NCI-H1092 treated with DMSO at 0.1 percent for 48 hours (cell line): ENCODE results near the gene CUX1.
"Not testable (repeated sequence)": the region's sequence is repeated elsewhere in the genome, so short reads cannot be mapped to it uniquely, and the experiment has no call there.

ENCODE experiments used
- DNase-seq: peaks from one replicate; lab custom pipeline; 2025; lab: John Stamatoyannopoulos, UW

Gene CUX1

DNA sequence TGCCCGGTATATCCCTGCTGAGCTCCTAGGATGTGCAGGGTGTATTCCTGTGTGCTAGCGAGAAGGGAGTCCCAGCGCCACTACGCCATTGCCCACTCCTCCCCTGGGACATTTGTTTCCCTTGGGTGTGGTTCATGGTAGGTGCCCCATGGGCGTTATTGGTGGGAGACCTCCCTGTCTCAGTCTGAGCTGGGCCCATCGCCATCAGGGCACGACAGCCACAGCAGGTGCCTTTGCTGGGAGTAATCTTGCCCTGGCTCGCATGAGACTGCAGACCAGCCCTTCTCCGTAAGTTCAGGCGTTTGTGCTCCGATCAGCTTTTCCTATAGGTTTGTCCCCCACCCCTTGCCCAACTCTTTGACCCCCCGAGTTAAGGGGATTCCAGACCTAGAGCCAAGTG is 332.0 kb downstream of the CUX1 start:
- DNase-seq = no peak

- DNase-seq = no peak
Measured at GRCh38 chr7:102150266-102150665, 332.8 kb downstream of the CUX1 start.

- DNase-seq = no peak
Measured at GRCh38 chr7:102152672-102153598, 335.5 kb downstream of the CUX1 start.

DNA sequence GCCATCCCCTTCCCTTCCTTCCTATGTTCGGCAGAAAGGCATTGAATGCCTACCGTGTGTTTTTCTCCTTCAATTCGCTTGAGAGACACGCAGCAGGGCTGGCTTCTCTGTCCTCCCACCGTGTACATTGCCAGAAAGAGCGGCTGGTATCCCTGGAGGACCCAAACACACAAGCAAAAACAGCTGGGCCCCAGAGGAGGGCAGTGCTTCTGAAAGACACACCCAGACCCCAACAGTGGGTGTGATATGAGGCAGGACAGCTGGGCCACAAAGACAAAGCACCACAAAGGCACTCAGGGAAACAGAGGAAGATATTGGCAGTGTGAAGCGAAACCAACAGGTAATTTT is 336.1 kb downstream of the CUX1 start:
- DNase-seq = no peak

DNA sequence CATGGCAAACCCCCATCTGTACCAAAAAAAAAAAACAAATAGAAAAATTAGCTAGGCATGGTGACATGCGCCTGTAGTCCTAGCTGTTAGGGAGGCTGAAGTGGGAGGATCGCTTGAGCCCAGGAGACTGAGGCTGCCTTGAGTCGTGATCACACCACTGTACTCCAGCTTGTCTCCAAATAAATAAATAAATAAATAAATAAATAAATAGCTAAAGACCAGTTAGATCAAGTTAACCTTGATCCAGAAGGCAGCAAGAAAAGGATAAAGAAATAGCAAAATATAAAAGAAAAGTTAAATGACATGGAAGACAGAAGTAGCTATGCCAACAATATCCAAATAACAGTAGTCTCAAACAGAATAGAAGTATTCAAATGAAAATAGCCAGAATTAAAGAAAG is 337.0 kb downstream of the CUX1 start:
- no peak for DNase-seq

- no peak for DNase-seq
Measured at GRCh38 chr7:102155821-102156441, 338.5 kb downstream of the CUX1 start.

GRCh38 chr7:102156867-102157266 is 339.4 kb downstream of the CUX1 start:
- no peak for DNase-seq

- DNase-seq = no peak
Measured at GRCh38 chr7:102165136-102165535, 347.7 kb downstream of the CUX1 start.

- no peak for DNase-seq
Measured at GRCh38 chr7:102167254-102167653, 349.8 kb downstream of the CUX1 start.

DNA sequence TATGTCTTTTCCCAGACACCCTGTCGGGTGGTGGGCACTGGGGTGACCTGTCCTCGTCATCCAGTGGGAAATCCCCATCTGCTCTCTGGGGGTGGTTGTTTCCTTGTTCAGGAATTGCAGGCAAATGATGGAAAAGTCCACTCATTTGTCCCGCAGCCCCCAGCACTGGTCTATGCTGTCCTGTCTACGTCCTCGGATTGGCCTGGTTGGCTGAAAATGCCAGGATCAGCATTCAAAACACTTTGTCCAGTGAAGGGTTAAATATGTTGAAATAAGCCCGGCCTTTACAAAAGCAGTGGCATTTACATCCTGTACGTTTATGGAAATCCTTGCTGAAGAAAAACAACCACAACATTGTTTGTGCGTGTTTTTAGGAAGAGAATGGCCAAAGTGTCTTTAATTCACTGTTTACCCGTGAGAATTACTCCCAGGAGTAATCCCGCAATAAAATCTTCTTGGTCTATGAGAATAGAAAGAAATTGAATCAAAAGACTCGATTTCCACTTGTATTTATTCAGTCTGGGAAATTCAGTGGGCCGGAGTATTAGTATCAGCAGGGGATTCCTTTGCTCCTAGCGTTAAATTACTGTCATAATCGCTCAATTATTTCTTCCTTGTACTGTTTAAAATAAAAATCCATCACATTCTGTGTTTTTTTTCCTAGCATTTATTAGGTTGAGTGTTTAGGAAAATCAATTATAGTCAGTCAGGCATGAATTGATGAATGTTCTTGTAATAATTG is 352.4 kb downstream of the CUX1 start:
- DNase-seq = no peak

DNA sequence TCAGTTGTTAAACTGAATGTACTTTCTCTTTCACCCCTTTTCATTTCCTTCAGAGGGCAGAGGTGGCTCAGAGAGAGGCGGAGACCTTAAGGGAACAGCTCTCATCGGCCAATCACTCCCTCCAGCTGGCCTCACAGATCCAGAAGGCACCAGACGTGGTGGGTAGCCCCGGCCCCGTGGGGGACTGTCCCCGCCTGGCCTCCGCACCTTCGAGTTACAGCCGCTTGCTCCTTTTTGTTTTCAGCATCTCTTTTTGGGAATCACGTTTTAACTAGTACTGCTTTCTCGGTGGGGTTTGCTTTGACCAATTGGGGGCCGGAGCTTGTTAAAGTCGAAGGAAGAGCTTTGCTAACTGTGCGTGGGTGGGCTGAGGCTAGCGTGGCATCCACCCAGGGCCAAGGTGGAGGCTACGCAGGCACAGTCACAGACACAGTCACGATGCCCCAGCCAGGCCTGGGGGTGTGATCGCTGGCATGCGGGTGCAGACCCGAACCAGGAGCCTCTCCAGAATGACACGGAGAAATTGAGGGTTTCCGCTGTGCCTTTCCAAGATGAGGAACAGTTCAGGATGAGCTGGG is 353.1 kb downstream of the CUX1 start:
- DNase-seq = no peak

- DNase-seq = no peak
Measured at GRCh38 chr7:102173669-102174068, 356.2 kb downstream of the CUX1 start.

DNA sequence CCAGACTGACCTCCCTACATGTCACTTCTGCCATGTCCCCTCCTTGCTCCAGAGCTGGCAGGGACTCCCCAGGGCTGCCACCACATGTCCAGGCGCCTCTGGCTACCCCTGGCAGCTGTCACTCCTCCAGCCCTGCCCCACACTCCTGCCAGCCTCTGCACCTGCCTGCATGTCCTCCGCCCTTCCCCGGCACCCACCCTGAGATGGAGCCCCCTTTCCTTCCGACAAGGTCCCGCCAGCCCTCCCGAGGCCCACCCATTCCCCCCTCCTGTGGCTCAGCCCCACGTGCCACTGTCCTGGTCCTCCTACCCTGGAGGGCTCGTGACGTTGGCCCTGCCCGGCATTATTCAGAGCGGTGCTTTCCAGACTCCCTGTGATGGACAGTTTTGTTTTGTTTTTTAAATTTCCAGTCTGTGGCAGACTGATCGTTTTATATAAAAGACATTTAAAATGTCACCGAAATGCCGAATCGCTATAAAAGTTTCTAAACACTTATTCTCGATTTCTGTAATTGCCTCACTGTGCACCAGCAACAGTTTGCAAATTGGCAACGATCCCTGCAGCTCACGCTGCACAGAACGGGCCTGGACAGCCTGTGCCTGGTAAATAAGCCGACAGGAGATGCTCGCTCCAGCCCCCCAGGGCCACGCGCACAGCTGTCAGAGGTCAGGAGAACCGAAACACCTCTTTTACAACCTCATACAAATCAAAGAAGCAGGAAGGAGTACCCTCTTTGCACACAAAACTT is 358.2 kb downstream of the CUX1 start:
- no peak for DNase-seq

DNA sequence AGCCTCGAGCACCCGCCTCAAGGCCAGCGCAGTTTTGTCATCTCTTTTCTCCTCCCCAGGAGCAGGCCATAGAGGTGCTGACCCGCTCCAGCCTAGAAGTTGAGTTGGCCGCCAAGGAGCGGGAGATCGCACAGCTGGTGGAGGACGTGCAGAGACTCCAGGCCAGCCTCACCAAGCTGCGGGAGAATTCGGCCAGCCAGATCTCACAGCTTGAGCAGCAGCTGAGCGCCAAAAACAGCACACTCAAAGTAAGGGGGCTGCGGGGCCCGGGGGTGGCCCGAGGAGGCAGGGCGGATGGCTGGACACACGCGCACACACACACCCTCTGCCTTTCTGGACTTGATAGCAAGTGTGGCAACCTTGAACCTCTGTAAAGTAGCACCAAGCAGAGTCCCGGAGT is 361.0 kb downstream of the CUX1 start:
- no peak for DNase-seq

GRCh38 chr7:102180727-102181126 is 363.3 kb downstream of the CUX1 start:
- no peak for DNase-seq

- no peak for DNase-seq
Measured at GRCh38 chr7:102181517-102181916, 364.1 kb downstream of the CUX1 start.

GRCh38 chr7:102182016-102182415 is 364.6 kb downstream of the CUX1 start:
- no peak for DNase-seq

DNA sequence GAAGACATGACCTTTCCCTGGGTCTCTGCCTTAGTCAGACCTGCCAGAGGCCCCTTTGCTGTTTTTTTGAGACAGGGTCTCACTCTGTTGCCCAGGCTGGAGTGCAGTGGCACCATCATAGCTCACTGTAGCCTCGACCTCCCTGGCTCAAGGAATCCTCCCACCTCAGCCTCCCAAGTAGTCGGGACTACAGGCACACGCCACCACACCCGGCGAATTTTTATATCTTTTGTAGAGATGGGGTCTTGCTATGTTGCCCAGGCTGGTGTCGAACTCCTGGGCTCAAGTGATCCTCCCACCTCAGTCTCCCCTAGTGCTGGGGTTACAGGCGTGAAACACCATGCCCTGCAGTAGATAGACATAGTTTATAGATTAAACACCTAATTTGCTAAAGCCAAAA is 366.4 kb downstream of the CUX1 start:
- DNase-seq = not testable (repeated sequence)

DNA sequence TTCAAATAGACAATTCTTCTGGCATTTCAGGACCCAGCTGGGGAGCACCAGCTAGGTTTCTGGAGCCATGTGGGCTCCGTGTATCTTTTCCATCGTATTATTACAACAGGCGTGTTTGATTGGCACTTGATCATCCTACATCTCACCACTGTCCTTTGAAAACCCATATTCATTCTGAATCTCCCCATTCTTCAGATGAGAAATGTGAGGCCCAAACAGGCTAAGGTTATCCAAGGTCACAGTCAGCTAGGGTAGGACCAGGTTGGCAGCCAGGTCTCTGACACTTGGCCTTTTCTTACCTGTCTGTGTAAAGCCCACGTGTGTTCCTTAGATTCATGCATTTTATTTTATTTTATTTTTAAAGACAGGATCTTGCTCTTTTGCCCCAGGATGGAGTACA is 366.9 kb downstream of the CUX1 start:
- no peak for DNase-seq

DNA sequence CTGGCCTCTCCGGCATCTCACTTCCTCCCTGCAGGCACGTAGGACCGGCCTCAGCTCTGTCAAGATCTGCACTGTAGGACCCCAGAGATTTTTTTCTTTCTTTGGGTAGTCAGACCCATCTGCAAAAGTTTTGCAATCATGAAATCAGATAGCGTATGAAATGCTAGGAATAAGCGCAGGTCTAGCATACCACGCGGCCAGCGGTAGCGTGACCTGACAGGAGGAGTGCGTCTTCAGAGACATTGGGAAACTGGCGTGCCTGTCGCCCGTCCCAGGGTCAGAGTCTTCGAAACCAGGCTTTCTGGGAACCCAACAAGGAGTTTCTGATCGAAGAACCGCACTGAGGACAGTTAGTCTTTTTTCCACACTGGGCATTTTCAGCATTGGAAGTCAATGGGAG is 368.4 kb downstream of the CUX1 start:
- DNase-seq = no peak

DNA sequence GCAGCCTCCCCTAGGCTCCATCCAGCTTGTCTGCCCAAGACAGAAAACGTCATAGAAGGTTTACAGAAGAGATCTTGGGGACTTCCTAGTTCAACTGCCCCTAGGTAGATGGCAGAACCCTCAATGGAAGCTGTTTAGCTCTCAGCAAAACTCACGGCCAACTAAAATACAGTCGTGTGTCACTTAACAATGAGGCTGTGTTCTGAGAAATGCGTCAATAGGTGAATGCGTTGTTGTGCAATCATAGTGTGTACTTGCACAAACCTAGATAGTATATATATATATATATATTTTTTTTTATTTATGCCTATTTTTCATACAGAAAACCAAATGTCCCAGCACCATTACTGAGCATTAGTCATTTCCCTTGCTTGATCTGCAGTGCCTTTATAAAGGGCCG is 368.9 kb downstream of the CUX1 start:
- no peak for DNase-seq

DNA sequence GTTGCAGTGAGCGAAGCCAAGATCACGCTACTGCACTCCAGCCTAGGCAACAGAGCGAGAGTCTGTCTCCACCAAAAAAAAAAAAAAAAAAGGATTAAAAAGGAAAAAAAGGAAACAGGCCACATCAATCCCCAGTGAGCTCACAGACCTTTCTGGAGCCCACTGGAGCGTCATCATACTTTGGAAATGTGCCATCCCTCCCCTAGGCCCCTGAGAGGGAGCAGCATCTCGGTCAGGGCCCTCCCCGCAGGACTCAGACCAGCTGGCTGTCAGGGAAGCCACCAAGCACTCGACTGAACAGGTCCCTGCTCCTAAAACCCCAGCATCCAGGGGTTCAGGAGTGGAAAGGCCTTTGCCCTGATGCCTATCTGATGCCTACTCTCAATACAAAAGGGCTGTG is 371.3 kb downstream of the CUX1 start:
- DNase-seq = no peak
